Thoracic aorta (tissue), 2 donors: ENCODE results near the gene SETDB1. TPM values are rescaled to one million over a fixed set of nuclear protein-coding genes. Genes with fewer than 3 reads are reported as not detected.

ENCODE experiments used
- ATAC-seq: fragments of 150-250 bp; one replicate; pipeline ENCODE4 v1.8.0; 2017; ENCODE audit warnings: low read depth; ENCODE audit not compliant: insufficient number of reproducible peaks, low FRiP score
- DNase-seq: peaks from one replicate; pipeline ENCODE4 v3.0.0-alpha.2; 2020; ENCODE audit warnings: low spot score
- H3K27ac ChIP-seq, 2 donors: fragments of 200-600 bp; sonication (generic); 1 replicate in 1 of 2; 2 replicates in 1 of 2; pipeline ENCODE4 v1.5.1; 2016; ENCODE audit warnings: mild to moderate bottlenecking in 2 of 2, moderate library complexity in 2 of 2
- H3K27me3 ChIP-seq: fragments of 200-600 bp; sonication (generic); replicated peaks from 2 replicates; pipeline ENCODE4 v1.6.0; 2016; ENCODE audit warnings: mild to moderate bottlenecking; ENCODE audit not compliant: insufficient read depth
- H3K36me3 ChIP-seq: fragments of 200-600 bp; sonication (generic); one replicate; pipeline ENCODE4 v1.5.1; 2016
- H3K4me1 ChIP-seq, 2 donors: fragments of 200-600 bp; sonication (generic); 1 replicate in 1 of 2; 2 replicates in 1 of 2; pipeline versions ENCODE4 v1.5.1 to v1.6.0; 2016; ENCODE audit warnings: low read depth in 2 of 2, mild to moderate bottlenecking in 1 of 2; ENCODE audit not compliant: control insufficient read depth in 1 of 2
- H3K4me3 ChIP-seq: fragments of 200-600 bp; sonication (generic); 2 replicates; pipeline ENCODE4 v1.5.1; 2016; ENCODE audit warnings: mild to moderate bottlenecking
- H3K9me3 ChIP-seq: fragments of 200-600 bp; sonication (generic); 2 replicates; pipeline ENCODE4 v1.5.1; 2016
- total RNA-seq, 2 donors: library from RNA; depleted of rRNA; stranded (reverse); fragments of >200 nt; gene quantifications; one replicate each; pipeline versions ENCODE4 v1.1.0 to v1.2.3, GENCODE V29; 2016
- TF ChIP-seq, protein P1 (sequence below): fragments of 200-600 bp; sonication (generic); IDR thresholded peaks from one replicate; pipeline ENCODE4 v1.5.1; 2019; ENCODE audit warnings: antibody characterized with exemption

SETDB1 gene
- total RNA-seq, 2 donors from 2014 or later = 38.9 to 42.7 TPM

DNA sequence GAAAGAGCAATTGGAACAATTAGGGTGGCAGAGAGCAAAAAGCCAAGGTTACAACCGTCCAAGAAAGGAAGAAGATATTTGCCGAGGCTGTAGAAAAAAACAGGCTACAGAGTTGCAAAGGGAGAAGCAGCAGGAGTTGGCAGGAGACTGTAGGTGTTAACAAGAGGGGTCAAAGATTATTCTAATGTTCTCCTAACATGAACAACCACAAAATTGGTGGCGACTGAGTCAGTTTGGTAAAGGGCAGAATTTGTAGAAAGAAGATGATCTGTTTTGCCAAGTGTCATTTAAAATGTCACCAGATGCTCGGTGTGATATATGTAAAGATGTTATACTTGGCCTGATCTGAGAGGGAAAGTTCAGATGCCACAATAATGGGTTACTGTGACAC is 81.7 kb downstream of the SETDB1 start:
- TF ChIP-seq, protein P1, sequence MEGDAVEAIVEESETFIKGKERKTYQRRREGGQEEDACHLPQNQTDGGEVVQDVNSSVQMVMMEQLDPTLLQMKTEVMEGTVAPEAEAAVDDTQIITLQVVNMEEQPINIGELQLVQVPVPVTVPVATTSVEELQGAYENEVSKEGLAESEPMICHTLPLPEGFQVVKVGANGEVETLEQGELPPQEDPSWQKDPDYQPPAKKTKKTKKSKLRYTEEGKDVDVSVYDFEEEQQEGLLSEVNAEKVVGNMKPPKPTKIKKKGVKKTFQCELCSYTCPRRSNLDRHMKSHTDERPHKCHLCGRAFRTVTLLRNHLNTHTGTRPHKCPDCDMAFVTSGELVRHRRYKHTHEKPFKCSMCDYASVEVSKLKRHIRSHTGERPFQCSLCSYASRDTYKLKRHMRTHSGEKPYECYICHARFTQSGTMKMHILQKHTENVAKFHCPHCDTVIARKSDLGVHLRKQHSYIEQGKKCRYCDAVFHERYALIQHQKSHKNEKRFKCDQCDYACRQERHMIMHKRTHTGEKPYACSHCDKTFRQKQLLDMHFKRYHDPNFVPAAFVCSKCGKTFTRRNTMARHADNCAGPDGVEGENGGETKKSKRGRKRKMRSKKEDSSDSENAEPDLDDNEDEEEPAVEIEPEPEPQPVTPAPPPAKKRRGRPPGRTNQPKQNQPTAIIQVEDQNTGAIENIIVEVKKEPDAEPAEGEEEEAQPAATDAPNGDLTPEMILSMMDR = no peak
- H3K27ac ChIP-seq = peak overlapping the region; percentile 73 to 74
- no peaks in the 10 kb centered on the region for H3K9me3 ChIP-seq
- ATAC-seq = no peak
- no peaks in the 10 kb centered on the region for H3K36me3 ChIP-seq
- peak overlapping the region; percentile 72 for H3K4me3 ChIP-seq
- DNase-seq = no peak
- H3K27me3 ChIP-seq = no peaks in the 10 kb centered on the region
- H3K4me1 ChIP-seq = peaks cover 35 to 58% of the 10 kb centered on the region in 2 donors

- DNase-seq = peak; percentile 86
- Histone ChIP-seq H3K27me3 (no peaks in the 10 kb centered on the region), H3K4me3 (peak within 1 kb of the TSS; percentile 75), H3K4me1 (peaks cover 35 to 56% of the 10 kb centered on the region in 2 donors), H3K36me3 (no peaks in the 10 kb centered on the region), H3K27ac (peak within 1 kb of the TSS; percentile 73 to 74), H3K9me3 (no peaks in the 10 kb centered on the region)
- ATAC-seq = peak; percentile 77
- TF ChIP-seq, protein P1 = no peak
Measured at GRCh38 chr1:151008244-151009205, 82.4 kb downstream of the SETDB1 start, which contains the start of gene PRUNE1. Gene PRUNE1 (plus strand): TSS chr1:151008449. CDS start chr1:151008633, 184 bp downstream.

- Histone ChIP-seq H3K27ac (peak overlapping the region; percentile 69 to 73), H3K36me3 (no peaks in the 10 kb centered on the region), H3K9me3 (no peaks in the 10 kb centered on the region), H3K4me3 (peak overlapping the region; percentile 72), H3K27me3 (no peaks in the 10 kb centered on the region), H3K4me1 (peaks cover 34 to 56% of the 10 kb centered on the region in 2 donors)
- TF ChIP-seq, protein P1 = no peak
- DNase-seq = no peak
- ATAC-seq = no peak
Measured at GRCh38 chr1:151009206-151009587, 83.0 kb downstream of the SETDB1 start.

GRCh38 chr1:151009674-151010345 is 83.6 kb downstream of the SETDB1 start:
- Histone ChIP-seq H3K36me3 (no peaks in the 10 kb centered on the region), H3K27me3 (no peaks in the 10 kb centered on the region), H3K27ac (peak overlapping the region; percentile 69 to 73), H3K4me3 (peak overlapping the region; percentile 72), H3K9me3 (no peaks in the 10 kb centered on the region), H3K4me1 (peaks cover 31 to 51% of the 10 kb centered on the region in 2 donors)
- TF ChIP-seq, protein P1 = no peak
- ATAC-seq (no peak), DNase-seq (no peak)

GRCh38 chr1:151010346-151010726 is 84.2 kb downstream of the SETDB1 start:
- H3K4me1 ChIP-seq = peaks cover 26 to 46% of the 10 kb centered on the region in 2 donors

More at GRCh38 chr1:151010346-151010726, 84.2 kb downstream of the SETDB1 start:
- no peak overlapping the region for H3K4me3 ChIP-seq
- TF ChIP-seq, protein P1 = no peak
- H3K27ac ChIP-seq = no peak overlapping the region
- no peaks in the 10 kb centered on the region for H3K9me3 ChIP-seq
- H3K27me3 ChIP-seq = no peaks in the 10 kb centered on the region
- ATAC-seq (no peak), DNase-seq (no peak)
- no peaks in the 10 kb centered on the region for H3K36me3 ChIP-seq
